DMS 273 treated with DMSO at 0.1 percent for 48 hours (cell line): ENCODE results near the gene OR8S1.

Experiments
- DNase-seq: peaks from one replicate; lab custom pipeline; 2025; lab: John Stamatoyannopoulos, UW

OR8S1 gene

GRCh38 chr12:48556631-48557030 lies 31.2 kb downstream of the OR8S1 start:
- DNase-seq: no peak

- no peak for DNase-seq
Measured at GRCh38 chr12:48557919-48558318, 32.5 kb downstream of the OR8S1 start.

GRCh38 chr12:48567731-48568130 lies 42.3 kb downstream of the OR8S1 start:
- no peak for DNase-seq

GRCh38 chr12:48569946-48570345 lies 44.5 kb downstream of the OR8S1 start, which contains the start of gene LALBA:
TSS of gene LALBA (minus strand) at chr12:48570046. CDS start at chr12:48570020, 26 bp downstream.
- no peak for DNase-seq

- no peak for DNase-seq
Measured at GRCh38 chr12:48572326-48572725, 46.9 kb downstream of the OR8S1 start.
